ENCODE measurements around the gene C6orf120.
A peak's percentile ranks its signal among the peaks of the same experiment; 100 is the strongest.

Gene C6orf120

DNA sequence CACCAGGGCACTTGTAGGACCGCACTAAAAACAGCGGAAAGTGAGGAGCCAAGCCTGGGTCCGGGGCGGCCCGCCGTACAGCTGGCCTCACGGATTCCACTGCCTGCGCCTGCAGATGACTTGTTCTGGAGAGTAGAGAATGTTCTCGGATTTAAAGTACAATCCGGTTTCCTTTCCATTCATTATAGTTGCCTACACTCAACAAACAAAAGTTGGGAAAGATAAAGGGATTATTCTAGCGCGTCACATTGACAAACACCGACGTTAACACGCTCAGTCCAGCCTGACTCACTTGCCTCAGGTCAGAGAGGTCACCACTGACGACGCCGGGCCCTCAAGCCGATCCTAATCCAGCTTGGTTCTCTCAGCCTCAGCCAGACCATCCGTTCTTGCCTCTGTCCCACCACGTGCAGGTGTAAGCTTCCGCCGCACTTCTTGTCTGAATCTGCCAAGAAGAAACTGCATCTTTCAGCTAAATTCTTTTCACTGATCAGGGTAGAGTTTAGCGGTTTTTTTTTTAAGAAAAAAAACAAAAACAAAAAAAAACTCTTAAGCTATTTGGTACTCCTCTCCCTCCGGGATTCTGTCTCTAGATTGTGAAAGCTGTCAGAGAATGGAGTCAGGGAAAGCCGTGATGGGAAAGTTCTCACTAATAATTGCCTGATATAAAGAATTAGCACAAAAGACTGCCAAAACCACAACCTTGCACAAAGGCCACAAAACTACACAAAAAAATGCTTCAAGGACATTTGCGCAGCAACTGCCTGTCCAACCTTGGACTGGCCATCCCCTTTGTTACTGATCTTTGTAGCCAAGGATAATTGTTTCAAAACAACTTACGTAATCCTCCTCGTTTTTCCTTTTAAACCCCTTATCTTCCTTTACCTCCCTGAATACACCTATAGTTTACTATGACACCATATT, 23.5 kb downstream of the C6orf120 start:
- DNase-seq, result no peak

DNA sequence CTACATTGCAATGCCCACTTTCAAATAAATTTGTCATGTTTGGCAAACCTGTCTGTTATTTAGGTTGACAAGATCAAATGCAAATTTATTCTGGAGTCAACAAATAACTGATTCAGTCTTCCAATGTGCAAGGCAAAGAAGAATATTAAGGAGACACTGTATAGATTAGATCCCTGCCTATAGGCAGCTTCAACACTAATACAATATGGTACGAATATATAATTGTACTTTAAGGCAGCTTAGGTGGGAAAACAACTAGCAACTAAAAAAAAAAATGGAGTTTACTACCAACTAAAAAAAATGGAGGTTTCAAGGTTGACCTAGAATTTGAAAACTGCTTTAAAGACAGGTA, 24.1 kb downstream of the C6orf120 start:
- no peak for DNase-seq

DNA sequence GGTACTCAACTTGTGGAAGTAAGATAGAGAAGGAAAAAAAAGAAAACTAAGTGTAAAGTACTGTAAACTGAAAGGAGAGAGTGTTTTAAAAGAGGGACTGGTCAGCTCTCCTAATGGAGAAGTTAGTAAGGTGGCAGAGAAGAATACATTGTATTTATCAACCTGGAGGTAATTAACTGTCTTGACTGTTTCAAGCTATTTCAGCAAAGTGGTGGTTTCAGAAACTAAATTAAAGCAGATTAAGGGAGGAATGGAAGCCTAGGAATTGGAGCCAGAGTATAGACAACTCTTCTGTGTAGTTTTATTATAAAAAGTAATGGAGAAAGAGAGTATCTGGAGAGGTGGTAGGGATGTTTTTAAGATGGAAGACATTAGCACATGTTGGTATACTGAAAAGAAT, 25.0 kb downstream of the C6orf120 start:
- DNase-seq, result no peak

DNA sequence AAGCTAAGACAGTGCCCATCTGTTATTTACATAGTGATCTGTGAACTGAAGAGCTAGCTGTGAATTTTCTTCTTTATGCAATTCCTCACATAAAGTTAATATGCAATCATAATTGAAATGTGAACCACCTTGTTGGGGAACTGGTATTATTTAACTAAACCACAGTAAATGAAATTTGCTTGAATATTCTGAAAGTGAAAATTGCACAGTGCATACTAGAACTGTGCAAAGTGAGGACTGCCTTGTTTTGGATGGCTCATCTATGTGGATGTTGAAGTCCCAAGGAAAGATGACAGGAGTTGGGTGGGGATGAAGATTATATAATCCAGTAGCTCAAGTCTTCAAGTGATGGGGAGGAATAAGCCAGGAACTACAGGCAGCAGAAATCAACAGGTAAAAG, 28.0 kb downstream of the C6orf120 start:
- DNase-seq, result no peak

DNA sequence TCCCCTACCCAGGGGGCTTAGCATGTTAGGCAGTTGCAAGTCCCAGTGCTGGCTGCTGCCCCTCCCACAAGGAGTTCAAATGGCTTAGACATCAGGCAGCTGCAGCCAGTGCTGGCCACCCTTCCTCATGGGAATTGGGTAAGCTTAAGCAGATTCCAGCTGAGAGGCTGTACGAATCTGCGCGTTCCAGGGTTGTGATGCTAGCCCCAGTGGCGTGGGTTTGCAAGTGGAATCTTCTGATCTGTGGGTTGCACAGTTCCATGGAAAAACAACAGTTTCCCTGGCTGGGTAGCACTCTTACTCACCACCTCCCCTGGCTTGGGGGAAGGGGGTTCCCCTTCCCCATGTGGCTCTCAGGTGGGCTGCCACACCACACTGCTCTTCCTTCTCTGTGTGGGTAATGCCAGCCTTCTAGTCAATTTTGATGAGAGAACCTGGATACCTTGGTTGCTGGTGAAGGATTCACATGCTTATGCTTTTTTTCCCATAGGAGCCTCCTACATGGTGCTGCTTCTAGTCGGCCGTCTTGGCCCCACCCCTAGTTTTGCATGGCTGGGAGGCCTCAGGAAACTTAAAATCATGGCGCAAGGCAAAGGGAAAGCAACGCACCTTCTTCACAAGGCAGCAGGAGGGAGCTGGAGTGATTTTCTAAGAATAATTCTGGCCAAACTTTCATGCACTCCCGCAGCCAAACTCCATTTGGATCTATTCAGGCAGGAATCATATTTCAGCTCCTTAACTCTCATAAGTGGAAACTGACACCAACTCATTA, 36.5 kb downstream of the C6orf120 start:
- no peak for DNase-seq

DNA sequence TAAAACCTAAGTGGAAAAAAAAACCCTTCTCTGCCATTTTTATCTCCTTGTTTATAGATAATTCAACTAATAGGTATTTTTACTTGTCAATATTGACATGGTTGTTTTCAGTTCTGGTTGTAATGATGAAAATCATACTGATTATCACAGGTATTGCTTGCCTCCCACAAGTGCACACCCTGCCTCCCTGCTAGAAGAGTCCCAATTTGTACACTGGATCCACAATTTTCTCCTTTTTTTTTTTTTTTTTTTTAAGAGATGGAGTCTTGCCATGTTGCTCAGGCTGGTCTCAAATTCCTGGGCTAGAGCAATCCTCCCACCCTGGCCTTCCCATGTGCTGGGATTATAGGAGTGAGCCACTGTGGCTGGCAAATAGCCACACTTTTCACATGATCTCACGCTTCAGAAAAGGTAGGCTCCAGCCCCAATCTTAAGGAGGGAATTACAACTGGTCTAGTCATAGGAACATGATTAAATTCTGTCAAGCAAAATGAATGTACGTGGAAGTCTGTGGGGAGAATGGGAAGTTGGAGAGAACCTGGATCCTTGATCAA, 37.1 kb downstream of the C6orf120 start:
- no peak for DNase-seq

DNA sequence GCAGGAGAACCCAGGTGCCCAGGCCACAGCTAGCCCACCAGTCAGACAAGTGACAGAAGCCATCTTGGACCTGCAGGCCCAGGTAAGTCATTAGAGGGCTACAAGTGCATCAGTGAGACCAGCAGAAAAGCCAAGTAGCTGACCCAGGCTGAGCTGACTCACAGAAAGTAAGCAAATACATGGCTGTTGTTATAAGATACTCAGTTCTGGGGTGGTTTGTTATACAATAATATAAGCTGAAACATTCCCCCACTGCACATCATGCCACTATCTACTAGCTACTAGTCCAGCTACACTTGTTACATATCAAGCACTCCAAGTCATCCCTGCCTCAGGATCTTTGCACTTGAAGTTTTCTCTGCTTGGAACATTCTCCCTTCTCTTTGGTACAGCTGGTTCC, 39.4 kb downstream of the C6orf120 start:
- no peak for DNase-seq

DNA sequence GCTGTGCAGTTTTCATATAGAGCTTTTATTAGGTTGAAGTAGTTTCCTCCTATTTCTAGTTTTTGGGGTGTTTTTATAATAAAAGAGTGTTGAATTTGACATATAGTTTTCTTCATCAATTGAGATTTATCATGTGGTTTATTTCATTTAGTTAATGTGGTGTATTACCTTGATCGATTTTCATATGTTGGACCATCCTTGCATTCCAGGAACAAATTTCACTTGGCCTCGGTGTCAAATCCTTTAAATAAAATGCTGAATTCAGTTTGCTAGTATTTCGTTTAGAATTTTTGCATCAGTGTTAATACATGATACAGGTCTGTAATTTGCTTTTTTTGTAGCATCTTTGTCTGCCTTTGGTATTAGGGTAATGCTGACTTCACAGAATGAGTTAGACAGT, 43.5 kb downstream of the C6orf120 start:
- no peak for DNase-seq

DNA sequence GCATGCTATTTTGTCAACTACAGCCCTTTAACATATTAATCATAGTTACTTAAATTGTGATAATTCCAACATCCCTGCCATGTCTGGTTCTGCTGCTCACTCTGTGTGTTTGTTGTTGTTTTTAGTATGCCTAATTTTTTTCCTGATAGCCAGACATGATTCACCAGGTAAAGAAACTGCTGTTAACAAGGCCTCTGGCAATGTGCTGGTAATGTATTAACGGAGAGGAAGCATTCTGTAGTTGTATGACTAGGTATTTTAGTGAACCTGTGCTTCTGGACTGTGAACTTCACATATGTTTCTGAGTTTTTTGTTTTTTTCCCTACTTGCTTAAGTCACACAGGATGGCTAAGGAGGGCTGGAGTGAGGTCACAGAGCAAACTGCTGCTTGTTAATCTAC, 44.6 kb downstream of the C6orf120 start:
- DNase-seq, result no peak

DNA sequence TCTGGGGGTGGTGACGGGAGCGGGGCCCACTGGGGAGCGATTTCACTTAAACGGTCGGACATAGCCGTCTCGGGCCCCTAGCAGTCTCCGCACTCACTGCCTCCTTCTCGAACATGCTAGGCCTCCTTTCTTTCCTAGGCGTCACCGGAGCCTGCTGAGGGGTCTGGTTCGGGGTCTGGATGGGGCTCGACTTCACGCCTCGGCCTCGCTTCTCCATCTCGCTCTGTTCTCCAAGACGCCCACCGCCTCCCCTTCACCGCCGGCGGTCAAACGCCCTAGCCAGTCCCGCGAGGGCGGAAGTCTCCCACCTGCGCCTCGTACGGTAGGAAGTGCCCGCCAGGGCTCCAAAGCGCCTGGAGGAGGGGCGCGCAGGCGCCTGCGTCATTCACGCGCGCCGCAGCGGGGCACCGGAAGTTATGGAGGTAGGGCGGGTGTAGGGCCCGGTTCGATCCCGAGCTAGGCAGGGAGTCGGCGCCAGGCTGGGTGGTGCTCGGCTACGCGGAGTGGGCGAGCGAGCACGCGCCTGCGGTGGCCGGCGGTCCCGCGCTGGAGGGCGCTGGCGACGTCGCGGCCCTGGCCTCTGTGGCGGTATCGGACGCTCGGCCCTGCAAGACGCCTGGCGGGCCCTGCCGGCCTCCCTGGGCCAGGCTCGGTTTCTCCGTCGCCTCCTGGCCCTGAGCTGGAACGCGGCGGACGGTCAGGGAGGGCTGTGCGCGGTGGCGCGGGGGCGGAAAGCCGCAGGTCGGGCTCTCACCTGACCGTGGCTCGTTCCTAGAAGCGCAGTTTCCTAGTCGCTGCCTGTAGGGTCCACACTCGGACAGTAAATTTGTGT, 49.5 kb downstream of the C6orf120 start, which contains the start of the genes DYNLT2 and ERMARD:
Gene DYNLT2, minus strand, starts transcription at position 331 of the 832 bp plus-strand sequence. Its CDS starts 114 bp downstream, at position 217.
Gene ERMARD, plus strand, starts transcription at position 381 of the 832 bp plus-strand sequence. Its CDS starts 36 bp downstream, at position 417.
- peak; percentile 87 for DNase-seq

DNA sequence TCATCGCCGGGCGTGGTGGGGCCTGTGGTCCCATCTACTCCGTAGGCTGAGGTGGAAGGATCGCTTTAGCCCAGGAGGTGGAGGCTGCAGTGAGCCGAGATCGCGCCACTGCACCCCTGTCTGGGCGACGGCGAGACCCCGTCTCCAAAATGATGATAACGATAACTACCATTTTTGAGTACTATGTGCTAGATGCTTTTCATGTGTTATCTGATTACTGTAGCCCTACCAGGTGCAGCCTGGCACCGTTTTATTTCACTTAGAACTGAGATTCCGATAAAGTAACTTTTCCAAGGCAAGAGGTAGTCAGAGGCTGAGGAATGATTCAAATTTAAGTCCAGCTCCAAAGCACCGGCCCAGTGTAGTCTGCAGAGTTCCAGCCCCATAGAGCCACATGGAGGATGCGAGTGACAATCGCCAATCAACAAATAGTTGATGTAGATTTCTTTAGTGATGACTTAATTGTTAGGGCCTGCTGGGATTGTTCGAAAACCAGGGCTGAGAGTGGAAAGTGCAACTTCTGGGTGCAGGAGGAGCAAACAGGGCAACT, 50.2 kb downstream of the C6orf120 start:
- no peak for DNase-seq
